ENCODE results near the gene COL28A1.

DNA sequence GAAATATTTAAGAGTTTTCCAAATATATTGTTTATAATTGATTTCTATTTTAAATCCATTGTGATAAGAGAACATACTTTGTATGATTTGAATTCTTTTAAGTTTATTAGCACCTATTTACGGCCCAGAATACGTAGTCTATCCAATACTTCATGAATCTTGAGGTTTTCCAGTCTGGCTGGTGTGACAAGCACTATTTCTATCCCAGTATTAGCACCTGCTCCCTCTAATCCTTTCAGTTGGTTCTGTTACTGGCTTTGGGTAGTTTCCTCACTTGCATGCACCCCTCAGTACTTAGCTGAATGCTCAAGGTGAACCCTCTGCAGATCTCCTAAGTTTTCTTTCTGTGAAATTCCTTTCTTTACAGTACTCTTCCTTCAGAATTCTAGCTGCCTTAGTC, 186.5 kb downstream of the COL28A1 start:
- TF ChIP-seq EP300 (IDR thresholded peaks at IDR 0.05; ENCODE audit: low read depth) (no peak), POLR2AphosphoS5 (IDR thresholded peaks at IDR 0.05) (no peak), POLR2A (IDR thresholded peaks at IDR 0.05) (no peak)
- TF ChIP-seq, protein P1, sequence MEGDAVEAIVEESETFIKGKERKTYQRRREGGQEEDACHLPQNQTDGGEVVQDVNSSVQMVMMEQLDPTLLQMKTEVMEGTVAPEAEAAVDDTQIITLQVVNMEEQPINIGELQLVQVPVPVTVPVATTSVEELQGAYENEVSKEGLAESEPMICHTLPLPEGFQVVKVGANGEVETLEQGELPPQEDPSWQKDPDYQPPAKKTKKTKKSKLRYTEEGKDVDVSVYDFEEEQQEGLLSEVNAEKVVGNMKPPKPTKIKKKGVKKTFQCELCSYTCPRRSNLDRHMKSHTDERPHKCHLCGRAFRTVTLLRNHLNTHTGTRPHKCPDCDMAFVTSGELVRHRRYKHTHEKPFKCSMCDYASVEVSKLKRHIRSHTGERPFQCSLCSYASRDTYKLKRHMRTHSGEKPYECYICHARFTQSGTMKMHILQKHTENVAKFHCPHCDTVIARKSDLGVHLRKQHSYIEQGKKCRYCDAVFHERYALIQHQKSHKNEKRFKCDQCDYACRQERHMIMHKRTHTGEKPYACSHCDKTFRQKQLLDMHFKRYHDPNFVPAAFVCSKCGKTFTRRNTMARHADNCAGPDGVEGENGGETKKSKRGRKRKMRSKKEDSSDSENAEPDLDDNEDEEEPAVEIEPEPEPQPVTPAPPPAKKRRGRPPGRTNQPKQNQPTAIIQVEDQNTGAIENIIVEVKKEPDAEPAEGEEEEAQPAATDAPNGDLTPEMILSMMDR (IDR thresholded peaks at IDR 0.05), result no peak
